Hepatocyte (in vitro differentiated cells): ENCODE data around the gene ATXN7L3.

Experiments
- CTCF ChIP-seq: fragments of 200-600 bp; sonication (generic); IDR thresholded peaks from 2 replicates; pipeline ENCODE4 v1.5.1; 2016; ENCODE audit warnings: antibody characterized with exemption, mild to moderate bottlenecking; ENCODE audit not compliant: poor library complexity
- EZH2 ChIP-seq: fragments of 200-600 bp; sonication (generic); IDR thresholded peaks from 2 replicates; pipeline ENCODE4 v1.6.1; 2016; ENCODE audit warnings: antibody characterized with exemption, mild to moderate bottlenecking, borderline replicate concordance

DNA sequence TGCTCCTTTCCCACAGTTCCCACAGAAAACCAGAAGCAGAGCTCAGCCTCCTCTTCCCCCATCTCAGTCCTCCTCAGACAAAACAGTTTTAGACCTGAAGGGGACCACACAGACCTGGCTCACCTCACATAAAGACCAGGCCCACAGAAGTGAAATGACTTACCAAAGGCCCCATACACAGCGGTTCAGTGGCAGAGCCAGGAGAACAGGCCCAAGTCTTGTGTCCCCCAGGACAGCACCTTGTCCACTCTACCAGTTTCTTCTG is 14.5 kb upstream of the ATXN7L3 start:
- no peak for TF ChIP-seq CTCF
- TF ChIP-seq EZH2 = no peak
